H9 (cell line): ENCODE measurements around the gene FHL3. TPM values are rescaled to one million over a fixed set of nuclear protein-coding genes. Genes with fewer than 3 reads are reported as not detected.

ENCODE experiments used
- DNase-seq: peaks from one replicate; pipeline ENCODE4 v3.0.0-alpha.2; 2017
- H2AFZ ChIP-seq: one replicate; pipeline ENCODE4 v1.6.1; 2013; ENCODE audit warnings: mild to moderate bottlenecking, low read length, control low read depth, moderate library complexity
- H2AK5ac ChIP-seq: 2 replicates; pipeline ENCODE4 v1.6.1; 2013; ENCODE audit warnings: low read length, control low read depth, mixed read lengths; ENCODE audit not compliant: insufficient read length
- H2BK120ac ChIP-seq: one replicate; pipeline ENCODE4 v1.6.1; 2013; ENCODE audit warnings: low read depth, mild to moderate bottlenecking, low read length, control low read depth, inconsistent platforms; ENCODE audit not compliant: poor library complexity, severe bottlenecking
- H2BK12ac ChIP-seq: 2 replicates; pipeline ENCODE4 v1.6.1; 2013; ENCODE audit warnings: low read length, control low read depth, mixed read lengths, low read depth; ENCODE audit not compliant: insufficient read length
- H2BK15ac ChIP-seq: 2 replicates; pipeline ENCODE4 v1.6.1; 2013; ENCODE audit warnings: low read depth, low read length, control low read depth
- H2BK20ac ChIP-seq: one replicate; pipeline ENCODE4 v1.6.1; 2013; ENCODE audit warnings: low read depth, mild to moderate bottlenecking, low read length, control low read depth, inconsistent platforms; ENCODE audit not compliant: poor library complexity, severe bottlenecking
- H2BK5ac ChIP-seq: 2 replicates; pipeline ENCODE4 v1.6.1; 2013; ENCODE audit warnings: low read length, control low read depth, mixed read lengths; ENCODE audit not compliant: insufficient read length
- H3K14ac ChIP-seq: 2 replicates; pipeline ENCODE4 v1.6.1; 2013; ENCODE audit warnings: low read length, control low read depth; ENCODE audit not compliant: insufficient read depth
- H3K18ac ChIP-seq: 2 replicates; pipeline ENCODE4 v1.6.1; 2013; ENCODE audit warnings: low read depth, mild to moderate bottlenecking, mixed read lengths, low read length, control low read depth; ENCODE audit not compliant: insufficient read length
- H3K23ac ChIP-seq: 2 replicates; pipeline ENCODE4 v1.6.1; 2013; ENCODE audit warnings: low read length, control low read depth, mixed read lengths, low read depth; ENCODE audit not compliant: insufficient read length
- H3K23me2 ChIP-seq: 2 replicates; pipeline ENCODE4 v1.6.1; 2013; ENCODE audit warnings: low read depth, mild to moderate bottlenecking, mixed read lengths, low read length, control low read depth; ENCODE audit not compliant: insufficient read length, poor library complexity, severe bottlenecking
- H3K27ac ChIP-seq: 2 replicates; pipeline ENCODE4 v1.5.1; 2013; ENCODE audit warnings: low read length, control low read depth, mixed read lengths, low read depth; ENCODE audit not compliant: insufficient read length
- H3K27me3 ChIP-seq: 2 replicates; pipeline ENCODE4 v1.6.1; 2013; ENCODE audit warnings: low read length, control low read depth, inconsistent platforms; ENCODE audit not compliant: insufficient read depth
- H3K4ac ChIP-seq: 2 replicates; pipeline ENCODE4 v1.6.1; 2013; ENCODE audit warnings: low read depth, mild to moderate bottlenecking, control low read depth, inconsistent platforms, low read length, moderate library complexity
- H3K4me1 ChIP-seq: 2 replicates; pipeline ENCODE4 v1.6.1; 2013; ENCODE audit warnings: low read length, control low read depth, inconsistent platforms; ENCODE audit not compliant: insufficient read depth
- H3K4me2 ChIP-seq: 2 replicates; pipeline ENCODE4 v1.6.1; 2013; ENCODE audit warnings: low read length, control low read depth, mixed read lengths; ENCODE audit not compliant: insufficient read length, insufficient read depth
- H3K56ac ChIP-seq: 2 replicates; pipeline ENCODE4 v1.6.1; 2013; ENCODE audit warnings: low read depth, mild to moderate bottlenecking, mixed read lengths, low read length, control low read depth; ENCODE audit not compliant: insufficient read length
- H3K79me1 ChIP-seq: 2 replicates; pipeline ENCODE4 v1.6.1; 2013; ENCODE audit warnings: low read depth, mild to moderate bottlenecking, moderate library complexity, low read length, control low read depth, inconsistent platforms; ENCODE audit not compliant: insufficient read depth, poor library complexity, severe bottlenecking
- H3K79me2 ChIP-seq: 2 replicates; pipeline ENCODE4 v1.6.1; 2013; ENCODE audit warnings: low read length, control low read depth, inconsistent platforms; ENCODE audit not compliant: insufficient read depth
- H3K9ac ChIP-seq: 2 replicates; pipeline ENCODE4 v1.6.1; 2013; ENCODE audit warnings: low read length, control low read depth, mixed read lengths; ENCODE audit not compliant: insufficient read length; ENCODE audit errors: extremely low read depth
- H3K9me3 ChIP-seq: one replicate; pipeline ENCODE4 v1.6.1; 2013; ENCODE audit warnings: low read depth, low read length, inconsistent platforms; ENCODE audit not compliant: control insufficient read depth
- H3T11ph ChIP-seq: one replicate; pipeline ENCODE4 v1.6.1; 2013; ENCODE audit warnings: mild to moderate bottlenecking, low read length, control low read depth, inconsistent platforms
- H4K20me1 ChIP-seq: one replicate; pipeline ENCODE4 v1.6.1; 2013; ENCODE audit not compliant: control insufficient read depth, insufficient read length, insufficient read depth
- H4K5ac ChIP-seq: 2 replicates; pipeline ENCODE4 v1.6.1; 2013; ENCODE audit warnings: low read depth, mild to moderate bottlenecking, mixed read lengths, low read length, control low read depth; ENCODE audit not compliant: insufficient read length
- H4K8ac ChIP-seq: replicated peaks from 2 replicates; pipeline ENCODE4 v1.6.1; 2013; ENCODE audit warnings: low read length, control low read depth, mixed read lengths, low read depth; ENCODE audit not compliant: insufficient read length
- H4K91ac ChIP-seq: 2 replicates; pipeline ENCODE4 v1.6.1; 2013; ENCODE audit warnings: low read depth, mild to moderate bottlenecking, moderate library complexity, mixed read lengths, low read length, control low read depth; ENCODE audit not compliant: insufficient read length
- H3K27ac Mint-ChIP-seq, 3 experiments: 2 replicates in 2 of 3; 3 replicates in 1 of 3; pipeline ENCODE4 v1.8.0; 2020 to 2021; ENCODE audit warnings: mixed read lengths in 3 of 3, mild to moderate bottlenecking in 1 of 3, moderate library complexity in 1 of 3
- H3K27me3 Mint-ChIP-seq: 2 replicates; pipeline ENCODE4 v1.8.0; 2021; ENCODE audit warnings: low read depth, mild to moderate bottlenecking, moderate library complexity, mixed read lengths
- H3K36me3 Mint-ChIP-seq, 3 experiments: 2 replicates in 2 of 3; 3 replicates in 1 of 3; pipeline ENCODE4 v1.8.0; 2020 to 2021; ENCODE audit warnings: low read depth in 3 of 3, mixed read lengths in 3 of 3; ENCODE audit not compliant: insufficient read depth in 1 of 3
- H3K4me1 Mint-ChIP-seq, 2 experiments: 2 replicates each; pipeline ENCODE4 v1.8.0; 2020; ENCODE audit warnings: mixed read lengths in 2 of 2
- H3K4me3 Mint-ChIP-seq, 2 experiments: 2 replicates in 1 of 2; 3 replicates in 1 of 2; pipeline ENCODE4 v1.8.0; 2020 to 2021; ENCODE audit warnings: mild to moderate bottlenecking in 2 of 2, mixed read lengths in 2 of 2, moderate library complexity in 1 of 2
- H3K9me3 Mint-ChIP-seq, 2 experiments: 2 replicates in 1 of 2; 3 replicates in 1 of 2; pipeline ENCODE4 v1.8.0; 2020; ENCODE audit warnings: mild to moderate bottlenecking in 2 of 2, mixed read lengths in 2 of 2, moderate library complexity in 1 of 2
- WGBS: extraction: QIAGEN DNeasy Blood & Tissue Kit; methylation state at CpG from one replicate; pipeline ENCODE4 v1.1.7; 2013; ENCODE audit warnings: missing lambda C conversion rate, low lambda C conversion rate, mixed read lengths; ENCODE audit not compliant: insufficient read length; ENCODE audit errors: extremely low coverage; 5-methylcytosine and 5-hydroxymethylcytosine counted together
- total RNA-seq: library from RNA; stranded (reverse); gene quantifications from 2 replicates; pipeline ENCODE4 v1.2.1, GENCODE V29; 2021
- TF ChIP-seq, protein P1 (sequence below): fragments of 200-600 bp; sonication (generic); conservative IDR thresholded peaks from 3 replicates; pipeline ENCODE4 v1.8.0; 2021; ENCODE audit warnings: antibody characterized with exemption, mild to moderate bottlenecking

FHL3 gene
- total RNA-seq, 1 experiment from 2014 or later = 32.8 TPM

GRCh38 chr1:37995751-37996345, 9.5 kb downstream of the FHL3 start:
- H2BK15ac ChIP-seq = no peak overlapping the region
- no peak overlapping the region for H2AK5ac ChIP-seq
- TF ChIP-seq, protein P1, sequence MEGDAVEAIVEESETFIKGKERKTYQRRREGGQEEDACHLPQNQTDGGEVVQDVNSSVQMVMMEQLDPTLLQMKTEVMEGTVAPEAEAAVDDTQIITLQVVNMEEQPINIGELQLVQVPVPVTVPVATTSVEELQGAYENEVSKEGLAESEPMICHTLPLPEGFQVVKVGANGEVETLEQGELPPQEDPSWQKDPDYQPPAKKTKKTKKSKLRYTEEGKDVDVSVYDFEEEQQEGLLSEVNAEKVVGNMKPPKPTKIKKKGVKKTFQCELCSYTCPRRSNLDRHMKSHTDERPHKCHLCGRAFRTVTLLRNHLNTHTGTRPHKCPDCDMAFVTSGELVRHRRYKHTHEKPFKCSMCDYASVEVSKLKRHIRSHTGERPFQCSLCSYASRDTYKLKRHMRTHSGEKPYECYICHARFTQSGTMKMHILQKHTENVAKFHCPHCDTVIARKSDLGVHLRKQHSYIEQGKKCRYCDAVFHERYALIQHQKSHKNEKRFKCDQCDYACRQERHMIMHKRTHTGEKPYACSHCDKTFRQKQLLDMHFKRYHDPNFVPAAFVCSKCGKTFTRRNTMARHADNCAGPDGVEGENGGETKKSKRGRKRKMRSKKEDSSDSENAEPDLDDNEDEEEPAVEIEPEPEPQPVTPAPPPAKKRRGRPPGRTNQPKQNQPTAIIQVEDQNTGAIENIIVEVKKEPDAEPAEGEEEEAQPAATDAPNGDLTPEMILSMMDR = no peak
- WGBS = no CpG with 5 or more reads among the region's 46 CpGs
- H2BK5ac ChIP-seq = no peak overlapping the region
- no peaks in the 10 kb centered on the region; the same call in 1 of the 2 replicates for H3K79me2 ChIP-seq
- peak overlapping the region; percentile 52 for H3K9ac ChIP-seq
- Mint-ChIP-seq H3K4me3 (peak overlapping the region; percentile 65 to 80), H3K27ac (peak overlapping the region; percentile 70 to 94 (median 91); a peak in 5 of 7 replicates), H3K4me1 (peaks cover 28 to 36% of the 10 kb centered on the region in 2 experiments), H3K27me3 (no peaks in the 10 kb centered on the region), H3K36me3 (peaks cover 17 to 35% (median 32%) of the 10 kb centered on the region in 3 experiments), H3K9me3 (no peaks in the 10 kb centered on the region)
- H3K4me1 ChIP-seq = peaks cover 22% of the 10 kb centered on the region
- no peak overlapping the region for H4K91ac ChIP-seq
- no peaks in the 10 kb centered on the region for H3K9me3 ChIP-seq
- no peak overlapping the region for H3K27ac ChIP-seq
- no peak overlapping the region for H2BK12ac ChIP-seq
- H3K79me1 ChIP-seq = no peaks in the 10 kb centered on the region
- peak; percentile 87 for DNase-seq
- H4K20me1 ChIP-seq = no peaks in the 10 kb centered on the region
- H3K23ac ChIP-seq = no peak overlapping the region
- H3K56ac ChIP-seq = no peak overlapping the region
- no peak overlapping the region for H3T11ph ChIP-seq
- no peaks in the 10 kb centered on the region for H3K27me3 ChIP-seq
- H3K18ac ChIP-seq = peak overlapping the region; percentile 84
- peak overlapping the region; percentile 31 for H3K4me2 ChIP-seq
- no peak overlapping the region for H4K8ac ChIP-seq
- H4K5ac ChIP-seq = no peak overlapping the region
- H3K4ac ChIP-seq = no peak overlapping the region; the same call in 1 of the 2 replicates
- no peak overlapping the region for H2AFZ ChIP-seq
- peaks cover 13% of the 10 kb centered on the region for H3K23me2 ChIP-seq
- H2BK20ac ChIP-seq = no peak overlapping the region
- peak overlapping the region; percentile 95 for H3K14ac ChIP-seq
- peak overlapping the region; percentile 24 for H2BK120ac ChIP-seq
